Amniotic stem cell (primary cell): ENCODE data around the gene NAB1.
A peak's percentile ranks its signal among the peaks of the same experiment; 100 is the strongest.

ENCODE experiments used
- DNase-seq: peaks from one replicate; lab custom pipeline; 2025; lab: John Stamatoyannopoulos, UW

Gene NAB1

GRCh38 chr2:190713471-190713870, 64.6 kb downstream of the NAB1 start:
- no peak for DNase-seq

DNA sequence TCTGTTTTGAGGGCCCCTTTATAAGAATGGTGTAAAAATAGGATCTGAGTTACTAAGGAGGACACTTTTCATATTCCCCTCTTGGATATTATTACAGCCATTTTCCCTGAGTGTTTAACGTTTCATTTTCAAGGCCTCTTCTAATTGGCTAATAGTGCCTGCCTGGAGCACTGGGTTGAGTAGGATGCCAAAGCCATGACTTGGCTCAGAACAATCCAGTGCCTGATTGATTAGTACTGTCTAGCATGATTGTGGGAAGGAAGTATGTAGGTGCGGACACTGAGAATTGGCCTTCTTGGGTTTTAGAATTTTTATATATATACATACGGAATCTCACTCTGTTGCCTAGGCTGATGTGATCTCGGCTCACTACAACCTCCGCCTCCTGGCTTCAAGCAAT, 66.1 kb downstream of the NAB1 start:
- no peak for DNase-seq

DNA sequence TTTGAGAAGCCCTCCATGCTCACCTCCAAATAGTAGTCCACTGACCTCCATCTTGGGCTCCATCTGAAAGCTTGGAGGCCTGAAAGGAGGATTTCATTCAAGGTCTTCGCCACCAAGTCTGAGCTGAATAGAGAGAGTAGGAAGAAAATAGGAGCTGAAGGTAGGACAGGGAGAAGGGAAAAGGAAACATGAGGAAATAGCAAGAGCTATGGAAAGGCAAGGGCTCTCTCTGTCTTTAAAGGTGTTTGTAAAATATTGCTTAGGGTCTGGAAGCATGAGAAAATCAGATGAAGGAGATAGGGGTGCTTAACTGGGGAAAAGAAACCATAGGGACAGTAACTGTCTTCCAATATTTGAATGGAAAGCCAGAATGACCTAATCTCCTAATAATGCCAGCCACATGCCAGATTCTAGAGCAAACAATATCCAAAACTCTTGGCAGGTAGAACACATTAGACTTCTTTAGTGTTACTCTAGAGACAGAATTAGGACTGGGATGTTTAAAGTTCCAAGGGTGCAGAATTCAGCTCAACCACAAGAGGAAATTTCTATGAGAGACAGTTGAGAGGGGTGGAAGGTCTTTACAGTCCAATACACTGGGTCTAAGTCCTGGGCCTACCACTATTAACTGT, 67.4 kb downstream of the NAB1 start:
- DNase-seq: no peak

DNA sequence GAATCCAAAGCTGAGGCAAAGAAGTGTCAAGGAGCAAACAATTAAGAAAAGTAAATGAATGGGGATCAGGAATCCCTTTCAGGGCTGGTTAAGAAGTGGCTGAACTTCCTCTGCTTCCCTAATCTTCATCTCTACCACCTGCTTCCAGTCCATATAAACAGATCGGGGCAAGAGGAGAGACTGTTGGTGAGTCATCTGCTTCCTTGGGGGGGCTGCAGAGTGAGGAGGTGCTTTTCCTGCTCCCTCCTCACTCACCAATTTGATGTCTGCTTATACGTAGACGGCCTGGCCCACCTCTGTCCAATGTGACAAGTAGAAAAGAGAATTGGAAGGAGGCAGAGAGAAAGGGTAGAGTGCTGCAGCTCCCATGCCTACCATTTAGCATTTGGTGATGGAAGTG, 68.4 kb downstream of the NAB1 start:
- DNase-seq: no peak

DNA sequence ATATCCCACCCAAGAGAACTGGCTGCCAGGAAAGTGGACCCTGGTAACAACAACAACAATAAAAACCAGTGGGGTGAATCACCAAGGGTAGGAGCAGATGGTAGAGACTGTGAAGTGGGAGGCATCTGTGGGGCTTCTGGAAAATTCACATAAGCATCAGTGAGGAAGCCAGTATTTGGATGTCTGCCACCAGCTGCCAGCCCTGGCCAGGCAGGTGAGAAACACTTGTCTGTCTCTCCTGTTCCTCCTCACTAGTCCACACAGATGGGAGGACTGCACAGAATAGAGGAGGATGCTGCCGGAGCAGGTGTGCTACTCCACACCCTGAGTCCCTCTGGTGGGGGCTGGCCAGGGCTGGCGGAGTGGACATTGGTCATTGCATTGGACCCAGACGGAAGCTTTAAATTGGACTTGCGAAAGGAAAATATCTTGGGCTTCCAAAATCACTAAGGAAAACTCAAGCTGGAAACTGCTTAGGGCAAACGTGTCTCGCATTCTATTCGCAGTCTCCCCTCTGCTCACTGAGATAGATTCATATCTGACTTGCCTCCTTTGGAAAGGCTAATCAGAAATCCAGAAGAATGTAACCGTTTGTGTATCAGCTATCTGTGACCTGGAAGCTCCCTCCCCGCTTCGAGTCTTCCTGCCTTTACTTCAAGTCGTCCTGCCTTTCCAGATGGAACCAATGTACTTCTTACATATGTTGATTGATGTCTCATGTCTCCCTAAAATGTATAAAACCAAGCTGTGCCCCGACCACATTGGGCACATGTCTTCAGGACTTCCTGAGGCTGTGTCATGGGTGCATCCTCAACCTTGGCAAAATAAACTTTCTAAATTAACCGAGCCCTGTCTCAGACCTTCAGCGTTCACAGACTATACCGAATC, 69.1 kb downstream of the NAB1 start:
- DNase-seq: no peak

DNA sequence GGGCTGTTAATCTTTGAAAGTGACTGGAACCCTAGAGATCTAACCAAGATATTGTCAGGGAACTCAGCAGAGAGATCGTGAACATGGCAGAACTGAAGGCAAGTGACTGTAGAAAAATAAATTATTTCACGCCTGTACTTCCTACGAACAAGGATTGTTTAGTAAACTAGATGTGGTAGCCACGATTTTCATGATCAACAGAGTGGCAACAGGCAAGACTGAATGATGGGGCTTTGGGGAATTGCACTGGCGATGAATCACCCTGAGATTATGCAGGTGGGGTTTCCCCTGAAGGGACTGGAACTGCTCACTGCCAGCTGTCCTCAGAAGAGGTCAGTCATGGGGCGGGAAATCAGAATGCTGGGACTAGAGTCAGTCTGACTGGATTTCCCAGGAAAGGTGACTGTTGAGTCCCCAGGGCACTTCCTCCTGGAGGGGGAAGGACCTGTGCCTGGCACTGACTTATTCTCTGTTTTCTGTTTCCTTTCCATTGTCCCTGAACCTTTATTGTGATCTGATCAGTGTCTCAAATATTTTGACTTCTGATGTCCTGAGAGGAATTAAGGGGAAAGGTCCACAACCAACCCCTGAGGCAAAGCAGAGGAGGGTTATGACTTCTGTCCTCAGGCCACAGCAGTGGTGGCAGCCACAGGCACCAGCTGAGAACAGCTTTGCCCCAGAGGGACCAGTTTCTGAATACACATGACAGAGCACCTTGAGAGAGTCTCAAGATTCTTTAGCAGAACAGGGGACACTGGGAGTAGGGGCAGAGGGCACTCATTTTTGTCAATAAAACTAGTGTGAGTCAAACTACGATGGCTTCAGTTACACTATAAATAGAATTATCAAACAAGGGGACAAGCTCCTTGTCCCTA, 70.0 kb downstream of the NAB1 start:
- DNase-seq: peak; percentile 15

DNA sequence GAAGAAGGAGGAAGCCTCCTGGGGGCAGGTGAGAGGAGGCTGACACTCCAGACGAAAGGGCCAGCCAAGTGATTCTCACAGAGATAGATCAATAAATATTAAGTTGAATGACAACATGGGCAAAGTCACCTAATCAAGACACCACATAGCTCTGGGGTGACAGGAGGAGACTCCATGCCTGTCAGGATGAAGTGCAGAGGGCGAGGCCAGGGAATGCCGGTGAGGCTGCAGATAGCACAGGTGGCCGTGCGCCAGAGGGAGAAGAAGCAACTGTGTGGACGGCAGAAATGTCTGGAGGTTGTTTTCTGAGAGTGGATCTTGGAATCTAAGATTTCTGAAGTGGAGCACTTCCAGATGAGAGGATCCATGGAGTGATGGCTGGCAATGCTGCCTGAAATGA, 71.4 kb downstream of the NAB1 start:
- DNase-seq: no peak

DNA sequence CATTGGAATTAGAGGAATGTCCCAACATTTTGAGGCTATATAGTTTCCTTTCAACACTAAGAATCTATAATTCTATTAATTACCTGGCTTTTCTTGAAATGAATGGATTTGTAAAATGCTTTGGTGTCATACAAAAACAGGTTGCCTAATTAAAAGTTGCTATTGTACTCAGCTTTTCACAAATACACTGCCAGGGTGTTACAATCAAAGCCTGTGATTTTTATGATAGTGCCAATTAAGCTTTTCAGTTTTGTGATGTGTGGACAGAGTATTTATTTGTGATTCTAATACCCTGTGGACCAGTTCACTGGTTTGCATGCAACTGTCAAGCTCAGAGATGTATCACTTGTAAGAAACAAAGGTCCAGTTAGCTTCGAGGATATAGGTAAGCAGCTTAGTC, 71.8 kb downstream of the NAB1 start:
- no peak for DNase-seq

GRCh38 chr2:190722061-190722759, 73.3 kb downstream of the NAB1 start:
- no peak for DNase-seq

GRCh38 chr2:190722835-190723234, 74.0 kb downstream of the NAB1 start:
- no peak for DNase-seq

GRCh38 chr2:190723397-190724090, 74.7 kb downstream of the NAB1 start:
- no peak for DNase-seq

- DNase-seq: no peak
Measured at GRCh38 chr2:190726255-190726654, 77.4 kb downstream of the NAB1 start.

DNA sequence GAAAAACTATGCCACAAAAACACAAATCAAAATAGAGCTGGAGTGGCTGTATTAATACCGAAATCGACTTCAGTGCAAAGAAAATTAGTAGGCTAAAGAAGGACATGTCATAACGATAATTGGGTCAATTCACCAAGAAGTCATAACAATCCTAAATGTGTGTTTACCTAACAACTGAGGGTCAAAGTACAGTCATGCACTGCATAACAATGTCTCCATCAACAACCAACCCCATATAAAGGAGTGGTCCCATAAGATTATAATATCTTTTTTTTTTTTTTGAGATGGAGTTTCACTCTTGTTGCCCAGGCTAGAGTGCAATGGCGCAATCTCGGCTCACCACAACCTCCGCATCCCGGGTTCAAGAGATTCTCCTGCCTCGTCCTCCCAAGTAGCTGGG, 87.5 kb downstream of the NAB1 start:
- DNase-seq: no peak

GRCh38 chr2:190740449-190740848, 91.6 kb downstream of the NAB1 start:
- DNase-seq: no peak
